ENCODE results near the gene RPS27A.
"Not testable (repeated sequence)": the region's sequence is repeated elsewhere in the genome, so short reads cannot be mapped to it uniquely, and the experiment has no call there.

The RPS27A gene

DNA sequence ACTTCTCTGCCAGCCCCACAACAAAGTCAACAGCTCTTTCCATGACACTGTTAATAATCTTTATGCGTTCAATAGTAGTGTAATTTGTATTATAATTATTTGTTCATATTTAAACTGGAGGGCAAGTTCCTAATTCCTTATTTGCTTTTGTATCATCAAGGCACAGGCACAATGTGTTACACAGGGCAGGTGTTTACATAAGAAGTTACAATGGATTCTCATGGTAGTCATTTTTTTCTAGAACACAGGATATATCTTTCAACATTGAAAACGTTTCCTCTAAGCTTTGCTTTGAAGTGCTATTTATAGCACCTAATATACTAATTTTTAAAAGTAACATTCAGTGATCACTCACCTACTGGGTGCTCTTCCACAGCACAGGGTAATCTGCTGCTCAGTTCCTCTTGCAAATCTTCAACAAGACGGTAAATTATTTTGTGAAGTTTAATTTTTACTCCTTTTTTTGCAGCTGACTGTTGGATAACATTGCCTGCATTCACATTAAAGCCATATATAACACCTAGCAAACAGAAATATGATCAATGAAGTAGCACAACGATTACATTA, 7.3 kb downstream of the RPS27A start:
- no peak for DNase-seq

DNA sequence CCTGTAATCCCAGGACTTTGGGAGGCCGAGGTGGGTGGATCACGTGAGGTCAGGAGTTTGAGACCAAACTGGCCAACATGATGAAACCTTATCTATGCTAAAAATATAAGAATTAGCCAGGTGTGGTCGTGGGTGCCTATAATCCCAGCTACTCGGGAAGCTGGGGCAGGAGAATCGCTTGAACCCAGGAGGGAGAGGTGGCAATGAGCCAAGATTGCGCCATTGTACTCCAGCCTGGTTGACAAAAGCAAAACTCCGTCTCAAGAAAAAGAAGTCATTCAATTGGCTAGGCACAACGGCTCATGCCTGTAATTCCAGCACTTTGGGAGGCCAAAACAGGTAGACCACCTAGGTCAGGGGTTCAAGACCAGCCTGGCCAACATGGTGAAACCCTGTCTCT, 9.1 kb downstream of the RPS27A start:
- DNase-seq: not testable (repeated sequence)

DNA sequence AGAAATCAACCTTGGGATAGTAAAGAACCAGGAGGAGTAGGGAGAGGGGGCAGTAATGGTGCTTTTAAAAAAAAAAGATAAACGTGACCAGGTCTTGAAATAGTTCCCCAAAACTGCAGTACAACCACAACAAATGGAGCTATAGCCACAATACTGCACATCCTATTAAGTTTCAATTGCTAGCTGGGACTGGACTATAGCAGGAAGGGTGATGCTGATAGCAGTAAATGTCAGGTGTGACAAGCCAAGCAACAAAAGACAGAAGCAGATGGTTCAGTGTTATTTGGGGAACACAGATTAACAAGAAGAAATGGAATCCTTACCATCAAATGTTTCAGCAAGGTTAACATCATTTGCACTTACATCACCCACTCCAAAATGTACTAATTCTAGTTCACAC, 10.1 kb downstream of the RPS27A start:
- no peak for DNase-seq

DNA sequence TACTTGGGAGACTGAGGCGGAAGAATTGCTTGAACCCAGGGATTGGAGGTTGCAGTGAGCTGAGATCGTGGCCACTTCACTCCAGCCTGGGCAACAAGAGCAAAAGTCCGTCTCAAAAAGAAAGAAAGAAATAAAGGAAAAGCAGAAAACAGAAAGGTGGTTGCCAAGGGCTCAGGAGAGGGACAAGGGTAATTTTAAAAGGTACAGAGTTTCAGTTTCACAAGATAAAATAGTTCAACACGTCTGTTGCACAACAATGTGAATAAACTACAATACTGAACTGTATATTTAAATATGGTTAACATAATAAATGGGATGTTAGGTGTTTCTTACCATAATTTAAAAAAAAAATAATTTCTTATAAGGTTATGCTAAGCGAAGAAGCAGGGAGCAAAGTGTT, 12.9 kb downstream of the RPS27A start:
- no peak for DNase-seq

DNA sequence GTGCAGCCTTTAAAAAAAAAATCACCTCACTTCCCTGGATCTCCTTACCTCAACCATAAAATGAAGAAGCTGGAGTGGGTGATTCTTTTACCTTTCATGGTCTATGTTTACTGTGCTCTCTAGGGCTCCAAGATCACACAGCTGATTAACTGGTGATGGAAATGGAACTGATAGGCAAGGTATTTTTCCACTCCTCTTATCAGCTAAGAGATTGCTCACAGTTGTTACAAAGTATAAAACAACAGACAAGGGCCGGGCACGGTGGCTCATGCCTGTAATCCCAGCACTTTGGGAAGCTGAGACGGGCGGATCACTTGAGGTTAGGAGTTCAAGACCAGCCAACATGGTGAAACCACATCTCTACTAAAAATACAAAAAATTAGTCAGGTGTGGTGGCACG, 14.5 kb downstream of the RPS27A start:
- no peak for DNase-seq

DNA sequence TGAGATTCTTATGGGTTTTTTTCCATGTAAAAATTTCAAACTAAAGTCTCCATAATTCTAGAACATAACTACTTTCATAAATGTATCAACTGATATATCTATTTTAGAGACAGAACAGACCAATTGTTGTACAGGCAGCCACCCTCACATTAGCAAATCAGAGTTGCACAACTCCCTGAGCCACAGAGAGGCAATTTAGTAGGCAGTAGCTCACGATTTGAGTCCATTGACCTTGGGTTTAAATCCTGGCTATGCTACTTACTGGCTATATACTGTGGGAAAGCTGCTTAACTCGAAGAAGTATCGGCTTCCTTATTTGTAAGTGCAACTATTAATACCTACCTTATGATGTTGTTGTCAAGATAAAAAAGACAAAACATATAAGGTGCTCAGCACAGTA, 20.3 kb downstream of the RPS27A start:
- no peak for DNase-seq

DNA sequence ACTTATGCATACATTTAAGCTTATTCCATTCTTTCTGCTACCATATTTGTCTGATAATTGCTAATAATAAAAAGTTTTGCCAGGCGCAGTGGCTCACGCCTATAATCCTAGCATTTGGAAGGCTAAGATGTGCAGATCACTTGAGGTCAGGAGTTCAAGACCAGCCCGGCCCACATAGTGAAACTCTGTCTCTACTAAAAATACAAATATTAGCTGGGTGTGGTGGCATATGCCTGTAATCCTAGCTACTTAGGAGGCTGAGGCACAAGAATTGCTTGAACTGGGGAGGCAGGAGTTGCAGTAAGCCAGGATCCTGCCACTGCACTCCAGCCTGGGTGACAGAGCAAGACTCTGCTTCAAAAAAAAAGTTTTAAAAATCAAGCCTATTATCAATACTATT, 27.1 kb downstream of the RPS27A start:
- DNase-seq: not testable (repeated sequence)

DNA sequence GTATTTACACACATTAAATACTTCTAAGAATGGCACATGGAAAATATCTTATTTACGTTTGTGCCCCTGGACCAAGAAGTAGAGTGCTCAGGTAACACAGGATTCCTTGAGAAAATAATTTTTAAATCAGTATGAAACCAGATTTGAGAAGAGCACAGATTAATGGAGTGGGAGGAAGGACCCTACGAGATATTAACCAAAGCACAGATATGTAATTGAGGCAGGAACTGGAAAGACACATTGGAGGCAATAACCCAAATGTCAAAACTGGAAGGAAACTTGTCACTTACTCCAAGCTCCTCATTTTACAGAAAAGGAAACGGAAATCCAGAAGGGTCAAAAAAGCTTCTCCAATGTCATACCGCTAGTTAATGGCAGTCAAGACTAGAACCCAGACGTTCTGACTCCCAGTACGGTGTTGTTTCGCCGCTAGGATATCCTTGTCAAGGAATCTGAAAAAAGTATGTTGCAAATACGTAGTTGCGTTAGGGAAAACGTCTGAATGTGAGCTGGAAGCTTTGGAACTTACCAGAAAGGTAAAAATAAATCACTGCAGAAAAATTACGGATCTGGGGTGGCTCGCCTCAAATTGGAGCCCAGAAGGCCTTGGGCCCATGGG, 35.9 kb downstream of the RPS27A start:
- DNase-seq: peak in 1 of 2 experiments; percentile 56

DNA sequence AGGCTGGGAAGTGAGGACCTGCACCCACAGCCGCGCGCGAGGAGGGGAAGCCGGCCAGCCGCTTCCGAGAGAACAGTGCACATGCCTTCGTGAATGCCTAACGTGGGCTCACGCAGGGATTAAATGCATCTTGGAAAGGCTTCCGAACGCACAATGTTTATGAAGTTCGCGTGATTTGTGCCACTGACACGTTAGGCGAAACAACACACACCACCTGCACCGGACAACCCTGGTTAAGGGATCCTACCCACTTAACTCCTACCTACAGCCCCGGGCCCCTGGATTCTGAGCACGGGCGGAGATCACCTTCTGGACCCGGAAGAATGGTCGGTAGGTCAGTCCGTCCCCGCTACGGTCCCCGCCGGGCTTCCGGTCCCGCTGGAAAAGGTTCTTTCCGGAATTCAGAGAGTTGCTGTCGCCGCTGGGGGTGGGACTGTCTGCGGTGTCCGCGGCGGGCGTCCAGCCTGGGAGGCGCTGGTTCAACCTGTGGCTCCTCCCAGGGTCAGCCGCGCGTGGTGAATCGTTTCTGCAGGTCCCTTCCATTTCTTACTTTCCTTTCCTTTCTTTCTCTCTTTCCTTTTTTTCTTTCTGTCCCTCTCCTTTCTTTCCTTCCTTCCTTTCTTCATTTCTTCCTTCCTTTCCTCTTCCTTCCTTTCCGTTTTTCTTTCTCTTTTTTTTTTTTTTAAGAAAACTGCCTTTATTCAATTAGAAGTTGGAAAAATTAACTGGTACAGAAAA, 36.6 kb downstream of the RPS27A start, which contains the start of gene MTIF2:
Gene MTIF2 (minus strand): TSS at position 325 of the 738 bp plus-strand sequence. CDS start 5,373 bp downstream, outside the sequence.
- DNase-seq: peak; percentile 91 to 97

DNA sequence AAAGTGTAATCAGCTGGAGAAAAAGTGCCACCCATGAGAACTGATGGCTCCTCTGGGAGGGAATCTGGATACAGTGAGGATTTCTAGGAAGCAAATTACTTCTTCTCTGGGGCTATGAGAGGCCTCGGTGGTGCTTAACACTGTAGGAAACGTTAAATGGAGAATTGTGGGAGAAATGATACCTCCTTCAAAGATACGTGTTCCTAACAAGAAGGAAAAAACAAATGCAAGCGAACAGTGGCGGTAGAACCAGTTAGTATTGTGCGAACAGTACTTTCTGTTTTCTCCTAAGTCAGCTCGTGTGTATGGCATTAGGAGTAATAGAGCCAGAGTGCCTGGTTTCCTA, 37.1 kb downstream of the RPS27A start:
- DNase-seq: peak in 1 of 2 experiments; percentile 37

DNA sequence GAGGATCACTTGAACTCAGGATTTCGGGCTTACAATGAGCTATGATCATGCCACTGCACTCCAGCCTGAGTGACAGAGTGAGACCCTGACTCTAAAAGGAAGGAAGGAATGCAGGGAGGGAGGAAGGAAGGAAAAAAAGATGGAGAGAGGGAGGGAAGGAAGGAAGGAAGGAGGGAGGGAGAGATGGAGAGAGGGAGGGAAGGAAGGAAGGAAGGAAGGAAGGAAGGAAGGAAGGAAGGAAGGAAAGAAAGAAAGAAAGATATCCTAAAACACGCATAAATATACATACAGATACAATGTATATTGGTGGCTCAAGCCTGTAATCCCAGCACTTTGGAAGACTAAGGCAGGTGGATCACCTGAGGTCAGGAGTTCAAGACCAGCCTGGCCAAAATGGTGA, 41.9 kb downstream of the RPS27A start:
- DNase-seq: not testable (repeated sequence)

DNA sequence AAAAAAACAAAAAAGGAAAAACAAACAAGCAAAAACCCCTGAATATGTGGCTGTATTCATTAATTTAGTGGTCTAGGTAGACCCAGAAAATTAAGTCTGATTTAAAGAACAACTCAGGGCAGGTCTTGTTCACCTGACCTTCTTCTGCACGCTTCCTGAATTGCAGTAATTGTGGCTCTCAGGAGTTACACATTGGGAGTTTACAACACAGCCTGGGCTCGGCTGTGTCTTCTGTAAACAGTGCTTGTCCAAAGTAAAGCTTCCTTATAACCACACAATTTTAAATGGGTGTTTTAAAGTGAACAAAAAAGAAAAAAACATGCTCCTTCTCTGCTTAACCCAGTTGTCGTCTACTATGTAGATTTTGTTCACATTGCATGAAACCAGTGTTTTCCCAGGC, 44.8 kb downstream of the RPS27A start:
- DNase-seq: no peak

DNA sequence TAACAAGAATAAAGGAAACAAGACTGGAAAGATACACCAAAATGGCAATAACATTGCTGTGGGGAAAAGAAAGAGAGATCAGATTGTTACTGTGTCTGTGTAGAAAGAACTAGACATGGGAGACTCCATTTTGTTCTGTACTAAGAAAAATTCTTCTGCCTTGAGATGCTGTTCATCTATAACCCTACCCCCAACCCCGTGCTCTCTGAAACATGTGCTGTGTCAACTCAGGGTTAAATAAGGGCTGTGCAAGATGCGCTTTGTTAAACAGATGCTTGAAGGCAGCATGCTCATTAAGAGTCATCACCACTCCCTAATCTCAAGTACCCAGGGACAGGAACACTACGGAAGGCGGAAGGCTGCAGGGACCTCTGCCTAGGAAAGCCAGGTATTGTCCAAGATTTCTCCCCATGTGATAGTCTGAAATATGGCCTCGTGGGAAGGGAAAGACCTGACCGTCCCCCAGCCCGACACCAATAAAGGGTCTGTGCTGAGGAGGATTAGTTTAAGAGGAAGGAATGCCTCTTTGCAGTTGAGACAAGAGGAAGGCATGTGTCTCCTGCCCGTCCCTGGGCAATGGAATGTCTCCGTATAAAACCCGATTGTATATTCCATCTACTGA, 46.8 kb downstream of the RPS27A start:
- not testable (repeated sequence) for DNase-seq

DNA sequence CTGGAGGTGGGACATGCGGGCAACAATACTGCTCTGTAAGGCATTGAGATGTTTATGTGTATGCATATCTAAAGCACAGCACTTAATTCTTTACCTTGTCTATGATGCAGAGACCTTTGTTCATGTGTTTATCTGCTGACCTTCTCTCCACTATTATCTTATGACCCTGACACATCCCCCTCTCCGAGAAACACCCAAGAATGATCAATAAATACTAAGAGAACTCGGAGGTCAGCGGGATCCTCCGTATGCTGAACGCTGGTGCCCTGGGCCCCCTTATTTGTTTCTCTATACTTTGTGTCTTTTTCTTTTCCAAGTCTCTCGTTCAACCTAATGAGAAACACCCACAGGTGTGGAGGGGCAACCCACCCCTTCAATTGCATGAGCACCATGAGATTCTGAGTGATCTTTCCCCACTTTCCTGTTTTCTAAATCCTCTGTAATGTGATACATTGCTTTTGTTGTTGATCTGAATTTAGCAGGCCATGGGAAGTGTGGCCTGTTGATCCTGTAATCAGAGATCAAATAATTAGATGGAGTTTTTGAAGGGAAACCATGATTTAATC, 47.5 kb downstream of the RPS27A start:
- DNase-seq: not testable (repeated sequence)

DNA sequence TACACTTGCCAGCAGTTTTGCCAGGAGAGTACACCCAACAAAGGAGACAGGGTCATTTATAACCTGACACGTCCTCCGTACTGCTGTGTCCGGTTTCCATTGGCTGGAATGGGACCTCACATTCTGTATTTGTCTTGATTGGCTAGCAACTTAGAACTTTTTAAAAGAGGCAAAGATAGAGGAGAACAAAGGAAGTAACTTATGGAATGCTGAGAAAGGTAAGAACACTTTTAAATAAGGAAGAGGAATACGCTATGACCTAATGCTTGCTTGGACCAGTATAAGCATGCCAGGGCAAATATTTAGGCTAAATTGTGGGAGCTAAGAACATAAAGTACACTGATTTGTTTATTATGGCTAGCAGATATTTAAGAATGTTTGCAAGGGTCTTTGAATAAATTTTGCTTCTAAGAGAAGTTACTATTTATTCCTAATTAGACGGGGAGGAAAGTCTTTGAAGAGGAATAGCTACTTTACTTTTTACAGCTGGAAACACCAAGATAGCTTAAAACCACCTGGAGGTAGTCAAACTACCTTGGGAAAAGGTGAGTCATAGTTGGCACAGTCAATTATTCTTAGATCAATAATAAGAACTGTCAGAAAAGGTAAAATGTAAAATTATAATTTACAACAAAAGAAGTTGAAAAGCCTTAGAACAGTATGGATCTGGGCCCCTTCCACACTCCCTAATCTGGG, 48.5 kb downstream of the RPS27A start:
- DNase-seq: not testable (repeated sequence)

DNA sequence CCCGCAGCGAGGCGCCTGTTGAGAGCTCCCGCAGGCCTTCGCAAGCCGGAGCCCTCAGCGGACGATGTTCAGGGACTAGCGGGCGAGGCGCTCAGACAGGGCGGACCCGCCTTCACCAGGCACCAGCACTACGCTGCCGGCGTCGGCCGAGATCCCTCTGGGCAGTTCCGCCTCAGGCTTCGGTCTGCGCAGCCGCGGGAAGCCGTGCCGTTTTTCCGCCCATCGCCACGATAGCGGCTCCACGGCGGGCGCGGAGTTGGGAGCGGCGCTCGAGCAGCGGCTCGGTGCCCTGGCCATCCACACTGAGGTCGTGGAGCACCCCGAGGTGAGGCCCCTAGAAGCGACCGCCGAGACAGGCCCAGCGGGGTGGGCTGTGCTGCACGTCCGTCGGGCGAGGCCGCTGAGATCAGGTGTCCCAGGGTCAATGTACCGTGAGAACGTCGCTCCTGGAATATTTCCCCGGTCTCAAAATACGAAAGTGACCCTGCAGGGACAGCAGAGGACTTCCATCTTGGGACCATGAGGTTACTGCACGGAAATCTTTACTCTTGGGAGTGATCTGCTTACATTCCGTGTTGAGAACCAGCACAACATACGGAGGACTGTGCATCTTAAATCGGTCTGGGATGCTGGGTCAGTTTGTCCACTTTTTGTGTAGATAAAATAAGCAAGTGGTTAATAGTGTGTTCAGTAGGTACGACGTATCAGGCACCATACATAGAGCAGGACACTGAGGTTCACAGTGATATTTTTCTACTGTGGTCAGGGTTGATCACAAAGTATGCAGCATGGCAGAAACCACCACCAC, 49.8 kb downstream of the RPS27A start:
- peak; percentile 68 to 92 for DNase-seq

DNA sequence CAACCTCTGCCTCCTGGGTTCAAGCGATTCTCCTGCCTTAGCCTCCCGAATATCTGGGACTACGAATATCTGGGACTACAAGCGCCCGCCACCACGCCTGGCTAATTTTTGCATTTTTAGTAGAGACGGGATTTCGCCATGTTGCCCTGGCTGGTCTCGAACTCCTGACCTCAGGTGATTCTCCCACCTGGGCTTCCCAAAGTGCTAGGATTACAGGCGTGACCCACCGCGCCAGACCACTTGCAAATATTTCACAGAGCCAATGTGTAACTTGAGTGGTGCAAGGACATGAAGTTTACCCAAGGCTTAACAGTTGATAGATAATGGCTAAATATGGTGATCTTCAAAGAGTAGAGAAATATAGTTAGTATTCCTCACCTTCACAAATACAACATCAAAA, 50.6 kb downstream of the RPS27A start:
- no peak for DNase-seq
